ENCODE results near the gene HSPD1. TPM values are rescaled to one million over a fixed set of nuclear protein-coding genes. Genes with fewer than 3 reads are reported as not detected.

Gene HSPD1
- total RNA-seq, 1 experiment from 2014 or later = 532 TPM

DNA sequence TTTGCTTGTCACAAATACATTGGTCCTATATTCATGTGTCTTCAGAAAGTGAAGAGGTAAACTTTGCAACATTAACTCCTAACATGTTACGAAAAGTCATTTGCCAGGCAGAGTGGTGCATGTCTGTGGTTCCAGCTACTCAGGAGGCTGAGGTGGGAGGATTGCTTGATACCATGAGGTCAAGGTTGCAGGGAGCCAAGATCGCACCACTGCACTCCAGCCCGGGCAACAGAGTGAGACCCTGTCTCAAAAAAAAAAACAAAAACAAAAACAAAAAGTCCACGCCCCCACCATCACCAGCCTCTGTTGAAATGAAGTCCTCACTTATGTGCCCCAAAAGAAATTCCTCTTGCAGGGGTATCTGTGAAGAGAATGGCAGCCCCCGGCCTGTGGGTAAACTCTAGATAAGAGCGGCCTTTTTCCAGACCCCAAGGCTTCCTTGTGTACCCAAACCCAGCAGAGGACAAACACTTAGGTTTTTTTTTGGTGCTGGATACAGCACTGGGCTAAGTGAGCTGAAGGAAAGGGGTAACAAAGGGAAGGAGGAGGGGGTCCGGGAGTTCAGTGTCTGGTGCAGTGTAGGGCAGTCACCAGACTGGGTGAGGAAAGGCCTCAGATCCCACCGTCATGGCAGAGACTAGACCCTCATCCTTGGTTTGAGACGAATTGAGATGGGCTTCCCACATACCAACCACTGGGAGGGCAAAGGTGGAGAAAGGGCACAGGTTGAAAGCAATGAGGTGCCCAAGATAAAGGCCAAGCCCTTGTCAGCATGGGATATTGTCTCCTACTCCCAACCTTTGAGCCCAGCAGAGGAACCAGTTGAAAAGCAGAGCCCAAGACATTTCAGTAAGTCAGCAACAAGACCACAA, 19.2 kb downstream of the HSPD1 start:
- no peaks in the 10 kb centered on the region for H3K4me1 ChIP-seq (replicated peaks; ENCODE audit: insufficient read depth)

GRCh38 chr2:197477797-197478196, 21.8 kb downstream of the HSPD1 start:
- POLR2A ChIA-PET (ENCODE audit: unreplicated experiment) = no interaction called here
- 0 out of 2 replicates have a peak, but pooled peaks cover 5% of the 10 kb centered on the region for H4K20me1 ChIP-seq (ENCODE audit: insufficient read depth)
- intact Hi-C loops (cut with micrococcal nuclease; ENCODE audit: unreplicated experiment) = no loop called here

More for the DNA sequence above, 19.2 kb downstream of the HSPD1 start:
- no TSS peak for BruUV-seq (replicated peaks)
- Histone ChIP-seq H3K79me2 (ENCODE audit: low read depth) (no peaks in the 10 kb centered on the region), H2AFZ (no peak overlapping the region), H3K36me3 (ENCODE audit: low read depth) (peaks cover 8% of the 10 kb centered on the region; the same call in 1 of the 2 replicates), H3K9me2 (ENCODE audit: insufficient read depth) (no peaks in the 10 kb centered on the region), H3K27ac (no peak overlapping the region), H3K9me3 (ENCODE audit: insufficient read depth, low read depth) (peaks cover 10% of the 10 kb centered on the region; the same call in 1 of the 2 replicates), H3K4me2 (no peak overlapping the region), H4K20me1 (ENCODE audit: insufficient read depth) (no peaks in the 10 kb centered on the region), H3F3A (ENCODE audit: insufficient read depth, low read depth) (peaks cover 20% of the 10 kb centered on the region), H3K27me3 (ENCODE audit: insufficient read depth, low read depth) (no peaks in the 10 kb centered on the region), H3K4me3 (no peak overlapping the region)
- CTCF ChIA-PET = no interaction called here
- no peak for TF ChIP-seq CTCF (conservative IDR thresholded peaks at IDR 0.05)
- no peak for TF ChIP-seq EZH2 (IDR thresholded peaks at IDR 0.05; ENCODE audit: low read depth)
- no peak for DNase-seq
- POLR2A ChIA-PET (ENCODE audit: unreplicated experiment) = interaction anchor here (0.6 kb wide), 1 partner anchor 27 kb away, joined by 4 read pairs; no protein-coding TSS in a partner anchor
- intact Hi-C loops (cut with micrococcal nuclease; ENCODE audit: unreplicated experiment) = no loop called here

DNA sequence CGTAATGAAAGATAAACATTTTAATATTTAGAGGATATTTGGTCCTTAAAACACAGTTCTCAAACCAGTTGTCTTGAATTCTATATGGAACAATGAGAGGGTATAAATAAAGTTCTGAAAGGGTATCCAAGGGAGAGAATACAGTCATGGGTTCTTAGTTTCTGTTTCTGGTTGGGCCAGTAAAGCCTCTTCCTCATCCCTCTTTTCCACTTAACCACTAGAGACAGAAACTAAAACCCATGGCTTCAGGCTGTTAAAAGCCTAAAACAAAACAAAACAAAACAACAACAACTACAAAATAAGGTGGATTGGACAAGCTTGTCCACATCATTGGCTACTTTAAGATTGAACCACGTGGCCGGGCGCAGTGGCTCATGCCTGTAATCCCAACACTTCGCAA, 27.5 kb downstream of the HSPD1 start:
- Histone ChIP-seq H3K4me2 (no peak overlapping the region), H2AFZ (no peak overlapping the region), H3K4me3 (no peak overlapping the region), H3K9me2 (ENCODE audit: insufficient read depth) (no peaks in the 10 kb centered on the region), H4K20me1 (ENCODE audit: insufficient read depth) (0 out of 2 replicates have a peak, but pooled peaks cover 20% of the 10 kb centered on the region), H3K36me3 (ENCODE audit: low read depth) (peaks cover 29% of the 10 kb centered on the region), H3K9me3 (ENCODE audit: insufficient read depth, low read depth) (no peaks in the 10 kb centered on the region), H3K27me3 (ENCODE audit: insufficient read depth, low read depth) (no peaks in the 10 kb centered on the region), H3F3A (ENCODE audit: insufficient read depth, low read depth) (peaks cover 4% of the 10 kb centered on the region; the same call in 1 of the 2 replicates), H3K79me2 (ENCODE audit: low read depth) (peaks cover 5% of the 10 kb centered on the region; the same call in 1 of the 2 replicates), H3K4me1 (replicated peaks; ENCODE audit: insufficient read depth) (no peaks in the 10 kb centered on the region), H3K27ac (no peak overlapping the region)
- no peak for DNase-seq
- intact Hi-C loops (cut with micrococcal nuclease; ENCODE audit: unreplicated experiment) = loop anchor here (5.0 kb wide), 1 partner anchor 50 kb away; no protein-coding TSS in a partner anchor
- CTCF ChIA-PET = no interaction called here
- TF ChIP-seq EZH2 (IDR thresholded peaks at IDR 0.05; ENCODE audit: low read depth) (no peak), CTCF (conservative IDR thresholded peaks at IDR 0.05) (no peak)
- POLR2A ChIA-PET (ENCODE audit: unreplicated experiment) = no interaction called here
- no TSS peak for BruUV-seq (replicated peaks)

More at GRCh38 chr2:197477797-197478196, 21.8 kb downstream of the HSPD1 start:
- DNase-seq = no peak
- H3K9me2 ChIP-seq (ENCODE audit: insufficient read depth) = no peaks in the 10 kb centered on the region
- H3K27ac ChIP-seq = no peak overlapping the region
- no peak overlapping the region for H3K4me3 ChIP-seq
- no peaks in the 10 kb centered on the region; the same call in 1 of the 2 replicates for H3F3A ChIP-seq (ENCODE audit: insufficient read depth, low read depth)
- H3K9me3 ChIP-seq (ENCODE audit: insufficient read depth, low read depth) = 0 out of 2 replicates have a peak, but pooled peaks cover 5% of the 10 kb centered on the region
- no peaks in the 10 kb centered on the region for H3K27me3 ChIP-seq (ENCODE audit: insufficient read depth, low read depth)
- TF ChIP-seq CTCF (conservative IDR thresholded peaks at IDR 0.05) (no peak), EZH2 (IDR thresholded peaks at IDR 0.05; ENCODE audit: low read depth) (no peak)
- H2AFZ ChIP-seq = no peak overlapping the region
- H3K4me1 ChIP-seq (replicated peaks; ENCODE audit: insufficient read depth) = no peaks in the 10 kb centered on the region
- peaks cover 15% of the 10 kb centered on the region; the same call in 1 of the 2 replicates for H3K36me3 ChIP-seq (ENCODE audit: low read depth)
- no peak overlapping the region for H3K4me2 ChIP-seq
- no peaks in the 10 kb centered on the region for H3K79me2 ChIP-seq (ENCODE audit: low read depth)
- BruUV-seq (replicated peaks) = no TSS peak
- CTCF ChIA-PET = no interaction called here
